HPDE6-E6E7 (cell line): Measurements from ENCODE around the gene CSHL1.
A peak's percentile ranks its signal among the peaks of the same experiment; 100 is the strongest.
"Not testable (repeated sequence)": the region's sequence is repeated elsewhere in the genome, so short reads cannot be mapped to it uniquely, and the experiment has no call there.

Source experiments
- DNase-seq: peaks from one replicate; pipeline ENCODE4 v3.0.0; 2011; ENCODE audit warnings: missing footprints; ENCODE audit errors: extremely low spot score

Gene CSHL1

DNA sequence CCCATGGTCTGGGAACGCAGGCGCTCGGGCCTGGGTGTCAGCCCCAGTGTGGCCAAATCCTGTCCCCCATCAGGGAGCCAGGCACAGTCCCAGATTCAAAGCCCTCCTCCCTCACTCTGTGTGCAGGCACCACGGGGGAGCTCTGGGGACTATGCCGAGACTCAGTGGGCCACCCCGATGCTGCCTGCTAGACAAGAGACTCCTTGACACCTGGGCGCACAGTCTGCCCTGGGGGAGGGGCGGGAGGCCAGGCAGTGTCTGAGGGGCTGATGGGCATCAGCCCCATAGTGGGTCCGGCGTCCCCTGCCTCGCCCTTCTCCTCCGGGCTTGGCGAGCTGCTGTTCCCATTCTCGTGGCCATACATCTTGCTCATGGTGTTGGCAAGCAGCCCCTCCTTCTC is 29.5 kb upstream of the CSHL1 start:
- DNase-seq, result no peak

- no peak for DNase-seq
Observed at GRCh38 chr17:63939884-63940283, 28.8 kb upstream of the CSHL1 start.

- DNase-seq, result no peak
Observed at GRCh38 chr17:63939401-63939800, 28.3 kb upstream of the CSHL1 start.

DNA sequence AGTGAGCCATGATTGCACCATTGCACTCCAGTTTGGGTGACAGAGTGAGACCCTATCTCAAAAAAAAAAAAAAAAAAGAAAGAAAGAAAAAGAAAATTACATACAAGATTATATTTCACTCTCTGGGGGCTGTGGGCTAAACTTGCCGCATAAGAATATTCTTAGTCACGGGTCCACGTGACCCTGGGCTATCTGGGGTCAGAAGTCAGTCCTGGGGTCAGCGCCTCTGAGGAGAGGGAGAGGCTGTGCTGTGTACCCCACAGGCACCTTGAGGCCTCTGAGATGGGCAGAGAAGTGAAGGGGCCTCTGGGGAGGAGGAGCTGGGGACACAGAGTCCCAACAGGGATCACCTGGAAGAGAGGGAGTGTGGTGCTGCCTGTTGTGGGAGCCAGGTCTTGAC is 26.9 kb upstream of the CSHL1 start:
- DNase-seq, result no peak

- DNase-seq, result no peak
Observed at GRCh38 chr17:63937319-63937718, 26.3 kb upstream of the CSHL1 start.

- DNase-seq, result no peak
Observed at GRCh38 chr17:63934183-63935112, 23.4 kb upstream of the CSHL1 start.

DNA sequence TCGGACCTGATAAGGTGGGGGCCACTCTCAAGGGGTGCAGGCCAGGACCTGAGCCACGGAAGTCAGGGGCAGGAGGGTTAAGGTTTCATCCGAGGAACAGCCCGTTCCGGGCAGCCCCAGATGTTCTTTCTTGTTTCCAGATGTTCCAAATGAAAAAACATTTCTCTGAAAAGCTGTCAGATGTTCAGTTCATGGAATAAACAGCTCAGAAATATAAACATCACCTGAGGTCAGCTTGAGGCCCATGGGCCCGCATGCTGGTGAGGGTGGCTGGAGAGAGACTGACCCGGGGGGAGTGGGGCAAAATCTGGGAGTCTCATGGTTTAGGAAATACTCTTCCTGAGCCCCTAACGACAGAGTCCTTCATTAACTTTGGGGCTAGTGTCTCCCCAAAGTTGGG is 22.5 kb upstream of the CSHL1 start:
- no peak for DNase-seq

- no peak for DNase-seq
Observed at GRCh38 chr17:63932721-63933120, 21.7 kb upstream of the CSHL1 start.

- no peak for DNase-seq
Observed at GRCh38 chr17:63931981-63932561, 21.0 kb upstream of the CSHL1 start, which contains the start of gene CD79B. CD79B (minus strand) TSS chr17:63932331; CDS start chr17:63932261, 70 bp downstream.

- no peak for DNase-seq
Observed at GRCh38 chr17:63930951-63931575, 20.0 kb upstream of the CSHL1 start.

DNA sequence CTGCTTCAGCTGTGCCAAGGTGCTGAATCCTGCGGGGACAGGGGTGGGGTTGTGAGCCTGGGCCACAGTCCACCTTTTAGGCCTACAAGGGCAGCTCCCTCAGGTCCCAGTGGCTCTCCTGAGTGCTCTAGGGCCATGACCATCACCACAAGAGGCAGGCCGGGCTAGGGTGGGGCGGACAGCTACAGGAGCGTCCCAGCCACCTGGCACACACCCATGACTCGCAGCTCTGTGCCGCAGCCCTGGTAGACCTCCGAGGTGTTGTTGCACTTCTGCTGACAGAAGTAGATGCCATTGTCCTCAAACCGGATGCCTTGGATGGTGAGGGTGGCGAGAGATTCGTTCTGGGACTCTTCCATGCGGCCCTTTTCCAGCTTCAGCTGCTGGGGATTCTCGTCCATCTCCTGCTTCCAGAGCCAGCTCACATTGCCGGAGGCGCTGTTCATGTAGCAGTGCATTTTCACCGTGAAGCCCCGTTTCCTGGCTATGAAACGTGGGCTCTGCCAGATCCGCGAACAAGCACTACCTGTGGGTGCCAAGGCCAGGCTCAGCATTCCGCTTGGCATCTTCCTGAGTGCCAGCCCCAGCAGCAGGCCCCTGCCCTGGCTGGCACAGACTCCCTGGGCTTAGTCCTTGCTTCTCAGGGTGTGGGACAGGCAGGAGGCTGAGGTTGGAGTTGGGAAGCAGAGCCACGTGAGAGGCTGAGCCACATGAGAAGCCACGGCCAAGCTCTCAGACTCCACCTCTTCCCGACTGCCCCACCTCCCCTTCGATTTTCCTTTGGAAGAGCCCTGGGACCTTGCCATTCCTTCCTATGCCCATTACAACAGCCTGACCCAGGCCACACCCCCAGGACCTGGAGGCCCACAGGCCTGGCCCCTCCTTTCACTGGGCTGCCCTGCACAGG is 19.1 kb upstream of the CSHL1 start:
- no peak for DNase-seq

- no peak for DNase-seq
Observed at GRCh38 chr17:63928966-63929695, 18.1 kb upstream of the CSHL1 start.

DNA sequence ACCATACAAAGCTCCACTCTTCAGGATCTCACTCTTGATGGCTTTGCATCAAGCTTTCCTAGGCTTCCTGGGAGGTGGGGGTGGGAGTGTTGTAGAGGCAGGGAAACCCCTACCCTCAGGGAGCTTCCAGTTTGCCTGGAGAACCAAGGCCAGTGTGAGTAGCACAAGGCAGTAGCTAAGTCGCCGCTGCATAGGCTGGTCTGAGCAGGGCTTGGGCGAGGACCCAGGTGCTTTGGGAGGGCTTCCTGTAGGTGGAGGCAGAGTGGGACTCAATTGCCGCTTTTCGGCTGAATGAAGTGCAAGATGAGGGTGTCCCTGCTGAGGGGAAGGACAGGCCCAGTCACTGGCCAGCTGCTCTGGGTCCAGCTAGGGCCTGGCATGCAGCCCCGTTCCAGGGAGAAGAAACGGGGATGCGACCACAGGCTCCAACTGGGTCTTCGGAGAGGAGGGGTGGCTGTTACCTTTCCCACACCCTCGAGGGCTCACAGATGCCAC is 17.2 kb upstream of the CSHL1 start:
- no peak for DNase-seq

DNA sequence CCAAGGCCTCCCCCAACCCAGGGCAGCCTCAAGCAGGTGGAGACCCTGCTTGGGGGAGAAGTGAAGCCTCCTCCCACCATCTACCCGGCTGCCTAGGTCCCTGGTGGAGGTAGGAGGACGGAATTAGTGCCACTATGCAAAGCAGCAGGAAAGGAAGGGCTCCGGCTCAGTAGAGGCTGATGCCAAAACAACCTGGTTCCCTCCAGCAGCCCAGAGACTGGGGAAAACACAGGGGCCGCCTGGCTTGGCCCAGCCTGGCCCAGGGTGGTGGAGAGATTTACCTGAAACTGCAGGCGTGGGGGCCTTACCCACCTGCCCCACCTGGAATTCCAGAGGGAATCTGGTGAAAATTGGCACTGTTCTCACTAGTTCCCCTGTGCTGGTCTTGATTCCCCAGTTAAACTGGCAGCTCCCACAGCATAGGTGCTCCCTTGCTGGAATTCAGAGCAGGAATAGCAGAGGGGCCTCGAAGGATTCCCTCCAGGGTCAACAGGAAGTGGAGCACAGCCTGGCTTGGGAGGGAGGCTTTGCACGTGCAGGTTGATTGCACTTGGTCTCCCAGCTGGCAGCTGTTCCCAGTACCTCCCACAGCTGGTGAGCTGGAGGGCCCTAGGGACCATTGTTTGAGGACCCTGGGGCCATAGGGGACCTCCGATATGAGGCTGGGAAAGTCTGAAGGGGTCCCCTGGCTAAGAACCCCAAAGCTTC is 16.6 kb upstream of the CSHL1 start:
- no peak for DNase-seq

- DNase-seq, result no peak
Observed at GRCh38 chr17:63926164-63926563, 15.1 kb upstream of the CSHL1 start.

DNA sequence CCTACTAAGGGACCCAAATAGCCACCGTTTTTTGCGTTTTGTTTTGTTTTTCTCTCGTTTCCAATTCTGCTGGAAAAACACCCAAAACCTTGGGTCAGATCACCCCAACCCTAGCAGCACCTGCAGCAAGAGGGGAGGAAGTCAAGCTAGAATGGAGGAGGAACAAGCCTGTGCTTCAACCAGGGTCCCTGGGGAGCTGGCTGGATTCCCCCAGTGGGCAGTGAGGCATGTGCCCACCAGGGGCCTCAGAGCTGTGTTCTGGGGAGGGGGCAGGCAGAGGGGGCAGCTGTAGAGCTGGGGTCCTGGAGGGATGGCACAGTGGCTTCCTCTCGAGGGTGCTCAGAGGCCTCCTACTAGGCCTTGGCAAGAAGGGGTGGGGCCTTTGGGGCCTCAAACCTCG is 14.6 kb upstream of the CSHL1 start:
- no peak for DNase-seq

DNA sequence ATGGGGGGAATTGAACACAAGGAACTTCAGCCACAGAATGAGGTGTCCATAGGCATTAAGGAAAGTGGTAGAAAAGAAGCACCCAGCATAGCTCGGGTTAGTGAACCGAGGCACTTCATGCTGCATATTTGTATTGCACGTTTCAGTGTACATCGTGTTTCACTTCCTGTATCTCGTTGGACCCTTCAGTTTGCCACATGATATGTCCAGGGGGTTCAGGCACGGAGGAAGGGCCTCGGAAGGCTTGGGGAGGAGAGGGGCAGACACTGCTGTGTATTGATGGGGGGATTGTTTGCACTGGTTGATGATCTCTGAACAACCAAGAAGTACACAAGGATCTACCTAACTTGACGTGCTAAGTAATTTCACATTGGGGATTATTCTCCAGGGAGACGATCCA is 11.3 kb upstream of the CSHL1 start:
- not testable (repeated sequence) for DNase-seq

DNA sequence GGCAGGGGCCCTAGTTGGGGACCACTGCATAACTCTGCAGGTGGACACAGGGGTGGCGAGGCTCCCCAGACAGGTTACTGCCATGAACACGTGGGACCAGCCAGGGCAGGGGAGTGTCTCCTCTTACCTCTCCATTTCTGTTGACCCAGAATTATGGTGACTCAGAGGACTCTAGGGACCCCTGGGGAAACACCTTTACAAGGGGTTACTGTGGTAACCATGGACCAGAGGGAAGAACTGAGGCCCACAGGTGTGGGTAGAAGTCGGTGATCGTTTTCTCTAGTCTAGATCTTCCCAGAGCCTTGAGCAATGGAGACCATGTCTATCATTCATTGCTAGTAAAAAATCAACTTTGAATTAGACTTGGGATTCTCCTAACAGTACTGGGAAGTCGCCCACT is 9.7 kb upstream of the CSHL1 start:
- not testable (repeated sequence) for DNase-seq

DNA sequence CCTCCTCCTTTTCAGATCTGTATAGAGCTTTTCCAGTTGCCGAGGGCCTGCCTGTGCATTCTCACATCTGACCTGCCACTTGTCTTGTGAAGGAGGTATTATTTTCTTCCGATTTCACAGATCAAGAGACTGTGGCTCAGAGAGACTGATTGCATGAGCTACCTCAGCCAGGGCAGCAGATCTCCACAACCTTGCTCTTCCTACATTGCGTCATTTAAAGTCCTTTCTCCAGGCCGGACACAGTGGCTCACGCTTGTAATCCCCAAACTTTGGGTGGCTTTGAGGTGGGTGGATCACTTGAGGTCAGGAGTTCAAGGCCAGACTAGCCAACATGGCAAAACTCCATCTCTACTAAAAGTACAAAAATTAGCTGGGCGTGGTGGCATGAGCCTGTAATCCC is 9.0 kb upstream of the CSHL1 start:
- not testable (repeated sequence) for DNase-seq

DNA sequence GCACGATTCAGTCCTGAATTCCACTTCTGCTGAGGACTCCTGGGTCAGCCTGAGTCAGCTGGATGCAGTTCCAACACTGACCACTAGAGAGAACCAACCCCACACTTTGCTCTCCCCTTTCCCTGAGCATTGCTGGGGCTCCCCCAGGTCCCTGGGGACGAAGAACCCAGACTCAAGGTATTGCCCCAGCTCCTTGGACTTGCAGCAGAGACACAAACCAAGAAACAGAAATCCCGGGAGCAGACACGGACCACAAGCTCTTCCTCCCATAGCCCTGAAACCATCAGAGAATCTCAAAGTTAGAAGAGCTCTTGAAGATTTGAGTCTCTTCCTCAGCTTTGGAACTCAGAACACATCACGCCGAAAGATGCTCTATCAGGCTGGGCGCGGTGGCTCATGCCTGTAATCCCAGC is 8.3 kb upstream of the CSHL1 start:
- DNase-seq, result peak; percentile 82
